Measurements from ENCODE around the gene ZSCAN4. TPM values are rescaled to one million over a fixed set of nuclear protein-coding genes. Genes with fewer than 3 reads are reported as not detected.
A peak's percentile ranks its signal among the peaks of the same experiment; 100 is the strongest.

The ZSCAN4 gene
- total RNA-seq, 1 experiment from 2014 or later, result not detected

DNA sequence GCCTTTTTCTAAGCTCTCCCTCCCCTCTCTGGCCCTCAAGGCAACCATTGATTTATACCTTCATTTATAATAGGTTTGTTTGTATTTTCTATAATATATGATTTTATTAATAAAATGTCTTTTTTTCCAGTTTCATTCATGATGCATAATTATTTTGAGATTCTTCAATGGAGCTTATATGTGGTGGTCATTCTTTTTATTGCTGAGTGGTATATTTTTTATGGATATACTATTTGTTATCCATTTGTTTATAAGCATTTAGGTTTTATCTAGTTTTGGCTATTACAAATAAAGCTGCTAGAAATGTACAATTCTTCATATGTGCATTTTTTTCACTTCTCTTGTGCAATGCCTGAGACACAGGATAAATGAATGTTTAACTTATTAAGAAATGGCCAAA is 25.0 kb upstream of the ZSCAN4 start:
- CTCF ChIA-PET, result no interaction called here
- DNase-seq, result no peak
- TF ChIP-seq, protein P1, sequence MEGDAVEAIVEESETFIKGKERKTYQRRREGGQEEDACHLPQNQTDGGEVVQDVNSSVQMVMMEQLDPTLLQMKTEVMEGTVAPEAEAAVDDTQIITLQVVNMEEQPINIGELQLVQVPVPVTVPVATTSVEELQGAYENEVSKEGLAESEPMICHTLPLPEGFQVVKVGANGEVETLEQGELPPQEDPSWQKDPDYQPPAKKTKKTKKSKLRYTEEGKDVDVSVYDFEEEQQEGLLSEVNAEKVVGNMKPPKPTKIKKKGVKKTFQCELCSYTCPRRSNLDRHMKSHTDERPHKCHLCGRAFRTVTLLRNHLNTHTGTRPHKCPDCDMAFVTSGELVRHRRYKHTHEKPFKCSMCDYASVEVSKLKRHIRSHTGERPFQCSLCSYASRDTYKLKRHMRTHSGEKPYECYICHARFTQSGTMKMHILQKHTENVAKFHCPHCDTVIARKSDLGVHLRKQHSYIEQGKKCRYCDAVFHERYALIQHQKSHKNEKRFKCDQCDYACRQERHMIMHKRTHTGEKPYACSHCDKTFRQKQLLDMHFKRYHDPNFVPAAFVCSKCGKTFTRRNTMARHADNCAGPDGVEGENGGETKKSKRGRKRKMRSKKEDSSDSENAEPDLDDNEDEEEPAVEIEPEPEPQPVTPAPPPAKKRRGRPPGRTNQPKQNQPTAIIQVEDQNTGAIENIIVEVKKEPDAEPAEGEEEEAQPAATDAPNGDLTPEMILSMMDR (IDR thresholded peaks at IDR 0.05; ENCODE audit: unreplicated experiment), result no peak
- H3K27me3 Mint-ChIP-seq (ENCODE audit: unreplicated experiment), result no peaks in the 10 kb centered on the region
- no TSS peak for BruUV-seq (replicated peaks)
- no peak overlapping the region for H3K4me3 Mint-ChIP-seq (ENCODE audit: low read depth, unreplicated experiment)
- H3K4me1 Mint-ChIP-seq (ENCODE audit: low read depth, unreplicated experiment), result no peaks in the 10 kb centered on the region
- H3K36me3 Mint-ChIP-seq (ENCODE audit: insufficient read depth, unreplicated experiment), result peaks cover 14% of the 10 kb centered on the region
- peaks cover 26% of the 10 kb centered on the region for H3K9me3 Mint-ChIP-seq (ENCODE audit: low read depth, unreplicated experiment)
- H3K27ac Mint-ChIP-seq (ENCODE audit: unreplicated experiment), result no peak overlapping the region
- intact Hi-C loops (cut with micrococcal nuclease; ENCODE audit: unreplicated experiment), result no loop called here

- H3K9me3 Mint-ChIP-seq (ENCODE audit: low read depth, unreplicated experiment), result peaks cover 18% of the 10 kb centered on the region
- H3K4me1 Mint-ChIP-seq (ENCODE audit: low read depth, unreplicated experiment), result peaks cover 8% of the 10 kb centered on the region
- no peak for DNase-seq
- CTCF ChIA-PET, result no interaction called here
- H3K36me3 Mint-ChIP-seq (ENCODE audit: insufficient read depth, unreplicated experiment), result no peaks in the 10 kb centered on the region
- intact Hi-C loops (cut with micrococcal nuclease; ENCODE audit: unreplicated experiment), result no loop called here
- H3K27me3 Mint-ChIP-seq (ENCODE audit: unreplicated experiment), result no peaks in the 10 kb centered on the region
- no TSS peak for BruUV-seq (replicated peaks)
- H3K27ac Mint-ChIP-seq (ENCODE audit: unreplicated experiment), result no peak overlapping the region
- H3K4me3 Mint-ChIP-seq (ENCODE audit: low read depth, unreplicated experiment), result no peak overlapping the region
- TF ChIP-seq, protein P1 (IDR thresholded peaks at IDR 0.05; ENCODE audit: unreplicated experiment), result no peak
Measured at GRCh38 chr19:57648331-57649003, 20.3 kb upstream of the ZSCAN4 start.

DNA sequence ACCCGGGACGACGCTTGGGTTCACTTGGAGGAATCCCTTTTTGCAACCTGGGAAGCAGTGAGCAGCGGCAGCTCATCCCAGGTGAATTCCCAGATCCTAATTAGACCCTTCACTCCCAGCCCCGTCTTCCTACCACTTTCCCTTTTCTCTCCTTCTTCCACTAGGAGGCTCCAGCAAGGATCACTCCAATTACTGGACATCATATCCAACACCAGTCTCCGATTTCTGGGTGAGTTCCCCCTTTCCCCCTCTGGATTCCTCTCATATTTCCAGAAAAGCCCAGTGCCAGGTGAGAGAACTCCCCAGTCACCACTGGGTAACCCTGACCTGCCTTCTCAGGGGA is 17.1 kb upstream of the ZSCAN4 start:
- Mint-ChIP-seq H3K9me3 (ENCODE audit: low read depth, unreplicated experiment) (peaks cover 34% of the 10 kb centered on the region), H3K4me1 (ENCODE audit: low read depth, unreplicated experiment) (peaks cover 8% of the 10 kb centered on the region), H3K36me3 (ENCODE audit: insufficient read depth, unreplicated experiment) (no peaks in the 10 kb centered on the region), H3K27ac (ENCODE audit: unreplicated experiment) (no peak overlapping the region), H3K27me3 (ENCODE audit: unreplicated experiment) (no peaks in the 10 kb centered on the region), H3K4me3 (ENCODE audit: low read depth, unreplicated experiment) (peak overlapping the region; percentile 14)
- CTCF ChIA-PET, result no interaction called here
- no TSS peak for BruUV-seq (replicated peaks)
- intact Hi-C loops (cut with micrococcal nuclease; ENCODE audit: unreplicated experiment), result no loop called here
- DNase-seq, result no peak
- TF ChIP-seq, protein P1 (IDR thresholded peaks at IDR 0.05; ENCODE audit: unreplicated experiment), result no peak

DNA sequence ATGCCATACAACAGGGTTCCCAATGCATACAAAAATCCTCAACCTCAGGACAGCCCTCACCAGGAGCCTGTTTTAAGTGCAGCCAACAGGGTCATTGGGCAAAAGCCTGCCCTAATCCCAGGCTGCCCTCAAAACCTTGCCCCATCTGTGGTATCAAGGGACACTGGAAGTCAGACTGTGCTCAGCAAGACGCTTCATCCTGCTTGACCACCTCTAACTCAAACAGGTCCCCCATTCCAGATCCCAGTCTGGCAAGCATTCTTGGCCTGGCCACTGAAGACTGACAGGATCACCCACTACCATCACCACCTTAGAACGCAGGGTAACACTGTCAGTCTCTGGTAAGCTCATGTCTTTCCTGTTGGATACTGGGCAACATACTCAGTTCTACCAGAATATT is 15.0 kb upstream of the ZSCAN4 start:
- no peak overlapping the region for H3K4me3 Mint-ChIP-seq (ENCODE audit: low read depth, unreplicated experiment)
- H3K4me1 Mint-ChIP-seq (ENCODE audit: low read depth, unreplicated experiment), result peaks cover 8% of the 10 kb centered on the region
- peaks cover 32% of the 10 kb centered on the region for H3K9me3 Mint-ChIP-seq (ENCODE audit: low read depth, unreplicated experiment)
- H3K27me3 Mint-ChIP-seq (ENCODE audit: unreplicated experiment), result no peaks in the 10 kb centered on the region
- CTCF ChIA-PET, result interaction anchor here (0.6 kb wide), 1 partner anchor 505 kb away, joined by 5 read pairs; no protein-coding TSS in a partner anchor
- TF ChIP-seq, protein P1 (IDR thresholded peaks at IDR 0.05; ENCODE audit: unreplicated experiment), result no peak
- DNase-seq, result no peak
- no peaks in the 10 kb centered on the region for H3K36me3 Mint-ChIP-seq (ENCODE audit: insufficient read depth, unreplicated experiment)
- H3K27ac Mint-ChIP-seq (ENCODE audit: unreplicated experiment), result no peak overlapping the region
- intact Hi-C loops (cut with micrococcal nuclease; ENCODE audit: unreplicated experiment), result no loop called here
- BruUV-seq (replicated peaks), result no TSS peak

All from Calu3 (cell line).